NT2/D1 (cell line): ENCODE data around the gene ZNF311.
"Not testable (repeated sequence)": the region's sequence is repeated elsewhere in the genome, so short reads cannot be mapped to it uniquely, and the experiment has no call there.

Experiments
- DNase-seq: peaks from one replicate; pipeline ENCODE4 v3.0.0-alpha.2; 2011; ENCODE audit warnings: low read depth, low spot score
- H3K27me3 ChIP-seq: 2 replicates; pipeline ENCODE4 v1.6.0; 2011; ENCODE audit warnings: mild to moderate bottlenecking; ENCODE audit not compliant: insufficient read length, insufficient read depth
- H3K36me3 ChIP-seq: 2 replicates; pipeline ENCODE4 v1.6.1; 2011; ENCODE audit warnings: mild to moderate bottlenecking, low read length, mixed read lengths; ENCODE audit not compliant: insufficient read depth, insufficient read length
- H3K4me1 ChIP-seq: 2 replicates; pipeline ENCODE4 v1.5.1; 2011; ENCODE audit not compliant: insufficient read depth, insufficient read length
- H3K4me3 ChIP-seq: 2 replicates; pipeline ENCODE4 v1.5.1; 2011; ENCODE audit warnings: low read depth; ENCODE audit not compliant: insufficient read length
- H3K9ac ChIP-seq: 2 replicates; pipeline ENCODE4 v1.6.0; 2011; ENCODE audit warnings: low read depth; ENCODE audit not compliant: insufficient read length
- H3K9me3 ChIP-seq: 2 replicates; pipeline ENCODE4 v1.5.1; 2011; ENCODE audit warnings: mild to moderate bottlenecking, low read length; ENCODE audit not compliant: insufficient read depth
- SUZ12 ChIP-seq: IDR thresholded peaks from 2 replicates; pipeline ENCODE4 v1.6.1; 2011; ENCODE audit not compliant: insufficient read length, insufficient read depth; ENCODE audit errors: extremely low read depth
- YY1 ChIP-seq: IDR thresholded peaks from 2 replicates; pipeline ENCODE4 v1.6.1; 2011; ENCODE audit not compliant: insufficient read length, insufficient read depth
- ZNF274 ChIP-seq: IDR thresholded peaks from 2 replicates; pipeline ENCODE4 v1.6.1; 2011; ENCODE audit warnings: mild to moderate bottlenecking, low read depth, low read length

Gene ZNF311

DNA sequence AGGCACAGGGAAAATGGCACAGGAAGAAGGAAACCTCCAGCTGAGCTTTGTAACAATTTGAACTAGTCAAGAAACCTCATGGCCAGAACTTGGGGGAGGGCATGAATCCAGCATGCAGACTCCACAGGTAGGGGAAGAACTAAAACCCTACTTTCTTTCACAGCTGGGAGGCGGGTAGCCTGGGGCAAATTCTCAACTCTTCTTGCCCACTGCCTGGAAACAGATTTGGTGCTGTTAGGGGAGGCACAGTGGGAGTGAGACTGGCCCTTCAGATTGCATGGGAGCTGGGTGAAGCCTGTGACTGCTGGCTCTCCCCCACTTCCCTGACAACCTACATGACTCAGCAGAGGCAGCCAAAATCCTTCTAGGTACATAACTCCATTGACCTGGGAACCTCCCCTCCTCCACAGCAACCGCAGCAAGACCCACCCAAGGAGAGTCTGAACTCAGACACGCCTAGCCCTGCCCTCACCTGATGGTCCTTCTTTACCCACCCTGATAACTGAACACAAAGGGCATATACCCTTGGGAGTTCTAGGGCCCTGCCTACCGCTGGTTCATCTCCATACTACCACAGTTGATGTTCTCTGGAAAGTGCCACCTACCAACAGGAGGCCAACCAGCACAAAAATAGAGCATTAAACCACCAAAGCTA lies 44.1 kb downstream of the ZNF311 start:
- H3K4me3 ChIP-seq, result no peak overlapping the region
- no peaks in the 10 kb centered on the region for H3K27me3 ChIP-seq
- H3K36me3 ChIP-seq, result no peaks in the 10 kb centered on the region
- H3K4me1 ChIP-seq, result peaks cover 3% of the 10 kb centered on the region
- no peak for TF ChIP-seq ZNF274
- no peak for TF ChIP-seq YY1
- no peak for TF ChIP-seq SUZ12
- no peak for DNase-seq
- no peak overlapping the region for H3K9ac ChIP-seq
- no peaks in the 10 kb centered on the region; the same call in 1 of the 2 replicates for H3K9me3 ChIP-seq

DNA sequence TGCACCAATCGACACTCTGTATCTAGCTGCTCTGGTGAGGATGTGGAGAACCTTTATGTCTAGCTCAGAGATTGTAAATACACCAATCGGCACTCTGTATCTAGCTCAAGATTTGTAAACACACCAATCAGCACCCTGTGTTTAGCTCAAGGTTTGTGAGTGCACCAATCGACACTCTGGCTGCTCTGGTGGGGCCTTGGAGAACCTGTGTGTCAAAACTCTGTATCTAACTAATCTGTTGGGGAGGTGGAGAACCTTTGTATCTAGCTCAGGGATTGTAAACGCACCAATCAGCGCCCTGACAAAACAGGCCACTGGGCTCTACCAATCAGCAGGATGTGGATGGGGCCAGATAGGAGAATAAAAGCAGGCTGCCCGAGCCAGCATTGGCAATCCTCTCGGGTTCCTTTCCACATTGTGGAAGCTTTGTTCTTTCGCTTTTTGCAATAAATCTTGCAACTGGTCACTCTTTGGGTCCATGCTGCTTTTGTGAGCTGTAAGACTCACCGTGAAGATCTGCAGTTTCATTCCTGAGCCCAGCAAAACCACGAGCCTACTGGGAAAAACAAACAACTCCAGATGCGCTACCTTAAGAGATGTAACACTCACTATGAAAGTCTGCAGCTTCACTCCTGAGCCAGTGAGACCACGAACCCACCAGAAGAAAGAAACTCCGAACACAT lies 46.4 kb downstream of the ZNF311 start:
- H3K4me3 ChIP-seq, H3K9me3 ChIP-seq, H3K9ac ChIP-seq, DNase-seq, H3K4me1 ChIP-seq, H3K36me3 ChIP-seq: not testable (repeated sequence)
- H3K27me3 ChIP-seq, result peaks cover 19% of the 10 kb centered on the region

DNA sequence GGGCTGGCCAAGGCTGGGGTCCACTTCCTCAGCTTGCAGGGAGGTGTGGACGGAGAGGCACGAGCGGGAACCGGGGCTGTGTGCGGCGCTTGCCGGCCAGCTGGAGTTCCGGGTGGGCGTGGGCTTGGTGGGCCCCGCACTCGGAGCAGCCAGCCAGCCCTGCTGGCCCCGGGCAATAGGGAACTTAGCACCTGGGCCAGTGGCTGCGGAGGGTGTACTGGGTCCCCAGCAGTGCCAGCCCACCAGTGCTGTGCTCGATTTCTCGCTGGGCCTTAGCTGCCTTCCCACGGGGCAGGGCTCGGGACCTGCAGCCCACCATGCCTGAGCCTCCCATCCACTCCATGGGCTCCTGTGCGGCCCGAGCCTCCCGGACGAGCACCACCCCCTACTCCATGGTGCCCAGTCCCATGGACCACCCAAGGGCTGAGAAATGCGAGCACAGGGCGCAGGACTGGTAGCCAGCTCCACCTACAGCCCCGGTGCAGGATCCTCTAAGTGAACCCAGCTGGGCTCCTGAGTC lies 47.3 kb downstream of the ZNF311 start:
- not testable (repeated sequence) for H3K36me3 ChIP-seq, H3K9ac ChIP-seq, H3K4me3 ChIP-seq, H3K9me3 ChIP-seq, H3K4me1 ChIP-seq, DNase-seq
- peaks cover 20% of the 10 kb centered on the region for H3K27me3 ChIP-seq

DNA sequence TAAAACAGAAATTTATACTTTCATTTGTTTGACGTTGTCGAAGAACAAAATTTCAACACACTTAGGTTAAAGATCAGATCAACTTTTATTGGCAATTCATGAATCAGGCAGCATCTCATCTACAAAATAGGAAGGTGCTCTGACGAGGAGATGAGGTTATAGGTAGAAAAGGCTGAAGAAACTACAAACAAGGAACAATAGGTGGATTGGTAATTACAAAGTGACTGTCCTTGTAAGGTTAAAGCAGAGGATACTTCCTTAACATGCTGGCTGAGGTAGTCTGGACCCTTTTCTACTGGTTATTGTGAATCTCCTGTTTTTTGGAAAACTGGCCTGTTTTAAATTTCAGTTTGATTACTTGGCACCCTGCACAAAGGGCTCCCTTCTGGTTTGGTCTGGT lies 48.8 kb downstream of the ZNF311 start:
- TF ChIP-seq SUZ12 (no peak), ZNF274 (no peak), YY1 (no peak)
- peaks cover 20% of the 10 kb centered on the region for H3K27me3 ChIP-seq
- no peak overlapping the region for H3K9ac ChIP-seq
- peaks cover 3% of the 10 kb centered on the region for H3K4me1 ChIP-seq
- H3K9me3 ChIP-seq, result no peaks in the 10 kb centered on the region; the same call in 1 of the 2 replicates
- no peaks in the 10 kb centered on the region for H3K36me3 ChIP-seq
- DNase-seq, result no peak
- H3K4me3 ChIP-seq, result no peak overlapping the region

DNA sequence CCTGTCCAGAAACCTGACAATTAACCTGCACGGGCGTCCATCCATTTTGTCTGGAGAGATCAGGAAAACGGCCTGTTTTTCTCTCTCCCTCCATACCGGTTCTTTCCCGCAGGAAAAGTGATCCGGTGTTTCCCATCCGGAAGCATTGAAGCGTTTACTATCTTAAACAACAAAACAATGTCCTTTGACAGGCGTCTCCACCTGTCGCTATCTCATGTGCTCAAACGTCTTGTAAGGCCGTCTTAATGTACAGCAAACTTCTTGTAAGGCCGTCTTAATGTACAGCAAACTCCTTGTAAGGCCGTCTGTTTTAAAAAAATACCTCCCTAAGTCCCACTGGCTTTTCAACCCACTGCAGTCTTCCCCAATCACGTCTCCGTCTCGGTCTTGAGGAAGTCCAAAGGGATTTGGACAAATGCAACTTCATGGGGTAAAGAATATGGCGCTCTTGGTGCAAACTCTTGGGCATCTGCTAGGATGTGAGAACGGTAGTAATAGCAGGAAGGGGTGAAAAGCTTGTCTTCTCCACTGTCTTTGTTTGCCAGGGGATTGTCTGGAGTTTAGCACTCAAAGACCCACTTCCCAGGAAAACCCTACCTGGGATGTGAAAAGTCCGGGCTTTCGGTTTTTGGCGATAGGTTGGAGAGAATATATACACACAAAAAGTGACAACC lies 51.4 kb downstream of the ZNF311 start:
- TF ChIP-seq YY1, result no peak
- no peak for TF ChIP-seq ZNF274
- Histone ChIP-seq H3K4me3 (peak overlapping the region; percentile 53), H3K9ac (peak overlapping the region; percentile 42), H3K9me3 (peaks cover 7% of the 10 kb centered on the region; the same call in 1 of the 2 replicates), H3K4me1 (no peaks in the 10 kb centered on the region), H3K27me3 (peaks cover 20% of the 10 kb centered on the region), H3K36me3 (no peaks in the 10 kb centered on the region)
- no peak for DNase-seq

DNA sequence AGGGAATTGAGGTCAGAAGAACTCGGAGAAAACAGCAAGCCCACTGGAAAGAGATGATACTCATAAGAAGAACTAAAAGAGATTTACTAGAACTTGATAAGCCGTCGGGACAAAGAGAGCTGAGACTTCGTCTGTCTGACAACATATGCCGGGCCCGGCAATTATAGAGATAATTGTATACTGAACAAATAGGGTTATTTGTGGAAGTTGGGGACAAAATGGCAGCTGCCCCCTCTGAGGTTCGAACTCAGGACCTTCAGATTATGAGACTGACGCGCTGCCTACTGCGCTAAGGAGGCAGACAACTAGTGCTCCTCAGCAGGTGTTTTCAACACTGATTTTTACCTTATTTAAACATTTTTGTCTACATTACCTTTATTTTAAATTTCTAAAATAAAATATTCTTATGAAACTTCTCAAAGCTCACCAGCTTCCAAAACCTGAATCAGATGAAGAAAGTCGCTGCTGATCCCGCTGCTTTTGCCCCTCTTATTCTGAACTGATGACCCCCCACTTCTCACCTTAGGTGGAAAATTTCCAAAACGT lies 52.0 kb downstream of the ZNF311 start:
- no peak for DNase-seq
- TF ChIP-seq ZNF274 (no peak), SUZ12 (no peak), YY1 (no peak)
- H3K4me3 ChIP-seq, result peak overlapping the region; percentile 53
- H3K36me3 ChIP-seq, result no peaks in the 10 kb centered on the region
- peaks cover 8% of the 10 kb centered on the region; the same call in 1 of the 2 replicates for H3K9me3 ChIP-seq
- peaks cover 20% of the 10 kb centered on the region for H3K27me3 ChIP-seq
- peaks cover 1% of the 10 kb centered on the region for H3K4me1 ChIP-seq
- no peak overlapping the region for H3K9ac ChIP-seq

DNA sequence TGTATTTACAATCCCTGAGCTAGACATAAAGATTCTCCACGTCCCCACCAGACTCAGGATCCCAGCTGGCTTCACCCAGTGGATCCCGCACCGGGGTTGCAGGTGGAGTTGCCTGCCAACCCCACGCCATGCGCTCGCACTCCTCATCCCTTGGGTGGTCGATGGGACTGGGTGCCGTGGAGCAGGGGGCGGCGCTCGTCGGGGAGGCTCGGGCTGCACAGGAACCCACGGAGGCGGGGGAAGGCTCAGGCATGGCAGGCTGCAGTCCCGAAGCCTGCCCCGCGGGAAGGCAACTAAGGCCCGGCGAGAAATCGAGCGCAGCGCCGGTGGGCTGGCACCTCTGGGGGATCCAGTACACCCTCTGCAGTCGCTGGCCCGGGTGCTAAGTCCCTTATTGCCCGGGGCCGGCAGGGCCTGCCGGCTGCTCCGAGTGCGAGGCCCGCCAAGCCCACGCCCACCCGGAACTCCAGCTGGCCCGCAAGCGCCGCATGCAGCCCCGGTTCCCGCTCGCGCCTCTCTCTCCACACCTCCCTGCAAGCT lies 55.4 kb downstream of the ZNF311 start:
- not testable (repeated sequence) for H3K4me1 ChIP-seq, DNase-seq, H3K9me3 ChIP-seq, H3K36me3 ChIP-seq, H3K9ac ChIP-seq, H3K4me3 ChIP-seq
- H3K27me3 ChIP-seq, result peaks cover 11% of the 10 kb centered on the region
